AG10803 (cell line): ENCODE measurements around the gene UGT1A3.

ENCODE experiments used
- DNase-seq: peaks from one replicate; pipeline ENCODE4 v3.0.0; 2010; ENCODE audit warnings: low read depth
- H3K4me3 ChIP-seq: 2 replicates; pipeline ENCODE4 v1.5.1; 2011; ENCODE audit warnings: mild to moderate bottlenecking, low read length, control low read depth
- TF ChIP-seq, protein P1 (sequence below): conservative IDR thresholded peaks from 2 replicates; pipeline ENCODE4 v1.5.1; 2011; ENCODE audit warnings: mild to moderate bottlenecking, low read length, control low read depth, inconsistent platforms

UGT1A3 gene

DNA sequence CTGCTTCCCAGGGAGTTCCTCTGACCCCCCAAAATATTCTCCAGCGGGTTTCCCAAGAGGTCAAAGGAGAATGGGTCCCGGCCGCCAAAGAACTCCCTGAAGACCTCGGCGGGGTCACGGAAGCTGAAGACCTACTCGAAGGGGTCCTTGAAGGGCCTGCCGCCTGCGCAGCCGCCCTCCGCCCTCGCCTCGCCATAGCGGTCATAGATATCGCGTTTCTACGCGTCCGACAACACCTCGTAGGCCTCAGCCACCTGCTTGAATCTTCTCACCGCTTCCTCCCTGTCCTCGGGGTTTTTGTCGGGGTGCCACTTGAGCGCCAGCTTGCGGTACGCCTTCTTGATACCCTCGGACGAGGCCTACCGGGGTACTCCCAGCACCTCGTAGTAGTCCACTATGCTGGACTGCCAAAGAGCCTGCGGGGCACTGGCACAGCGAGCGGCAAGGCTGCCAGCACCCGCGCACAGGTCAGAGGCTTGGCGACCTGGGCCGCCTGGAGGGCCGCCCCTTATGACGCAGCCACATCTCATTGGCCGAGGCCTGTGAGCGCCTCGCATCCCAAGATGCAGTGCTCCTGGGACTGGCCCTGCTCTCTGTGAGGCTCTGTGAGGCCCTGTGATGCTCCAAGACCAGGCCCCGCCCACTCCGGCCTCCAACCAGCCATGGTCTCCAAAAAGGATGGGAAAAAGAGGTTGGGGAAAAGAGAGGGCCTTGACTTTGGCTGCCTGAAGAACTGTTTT is 26.2 kb downstream of the UGT1A3 start:
- TF ChIP-seq, protein P1, sequence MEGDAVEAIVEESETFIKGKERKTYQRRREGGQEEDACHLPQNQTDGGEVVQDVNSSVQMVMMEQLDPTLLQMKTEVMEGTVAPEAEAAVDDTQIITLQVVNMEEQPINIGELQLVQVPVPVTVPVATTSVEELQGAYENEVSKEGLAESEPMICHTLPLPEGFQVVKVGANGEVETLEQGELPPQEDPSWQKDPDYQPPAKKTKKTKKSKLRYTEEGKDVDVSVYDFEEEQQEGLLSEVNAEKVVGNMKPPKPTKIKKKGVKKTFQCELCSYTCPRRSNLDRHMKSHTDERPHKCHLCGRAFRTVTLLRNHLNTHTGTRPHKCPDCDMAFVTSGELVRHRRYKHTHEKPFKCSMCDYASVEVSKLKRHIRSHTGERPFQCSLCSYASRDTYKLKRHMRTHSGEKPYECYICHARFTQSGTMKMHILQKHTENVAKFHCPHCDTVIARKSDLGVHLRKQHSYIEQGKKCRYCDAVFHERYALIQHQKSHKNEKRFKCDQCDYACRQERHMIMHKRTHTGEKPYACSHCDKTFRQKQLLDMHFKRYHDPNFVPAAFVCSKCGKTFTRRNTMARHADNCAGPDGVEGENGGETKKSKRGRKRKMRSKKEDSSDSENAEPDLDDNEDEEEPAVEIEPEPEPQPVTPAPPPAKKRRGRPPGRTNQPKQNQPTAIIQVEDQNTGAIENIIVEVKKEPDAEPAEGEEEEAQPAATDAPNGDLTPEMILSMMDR: no peak
- DNase-seq: no peak
- no peak overlapping the region for H3K4me3 ChIP-seq

DNA sequence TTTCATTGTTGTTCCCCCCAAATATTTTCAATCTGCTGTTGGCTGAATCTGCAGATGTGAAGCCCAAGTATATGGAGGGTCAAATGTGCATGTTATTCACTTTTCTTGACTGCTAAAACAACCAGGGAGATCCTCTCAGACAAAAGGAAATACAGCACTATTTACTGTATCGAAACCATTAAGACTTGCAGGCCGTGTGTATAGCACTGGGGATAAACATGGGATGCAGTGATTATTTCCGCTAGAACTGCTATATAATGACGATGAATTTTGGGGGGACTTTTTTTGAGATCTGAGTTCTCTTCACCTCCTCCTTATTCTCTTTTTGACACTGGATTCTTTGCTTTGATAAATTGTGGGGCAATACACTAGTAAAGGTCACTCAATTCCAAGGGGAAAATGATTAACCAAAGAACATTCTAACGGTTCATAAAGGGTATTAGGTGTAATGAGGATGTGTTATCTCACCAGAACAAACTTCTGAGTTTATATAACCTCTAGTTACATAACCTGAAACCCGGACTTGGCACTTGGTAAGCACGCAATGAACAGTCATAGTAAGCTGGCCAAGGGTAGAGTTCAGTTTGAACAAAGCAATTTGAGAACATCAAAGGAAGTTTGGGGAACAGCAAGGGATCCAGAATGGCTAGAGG is 27.7 kb downstream of the UGT1A3 start:
- no peak overlapping the region for H3K4me3 ChIP-seq
- no peak for DNase-seq
- TF ChIP-seq, protein P1: no peak

DNA sequence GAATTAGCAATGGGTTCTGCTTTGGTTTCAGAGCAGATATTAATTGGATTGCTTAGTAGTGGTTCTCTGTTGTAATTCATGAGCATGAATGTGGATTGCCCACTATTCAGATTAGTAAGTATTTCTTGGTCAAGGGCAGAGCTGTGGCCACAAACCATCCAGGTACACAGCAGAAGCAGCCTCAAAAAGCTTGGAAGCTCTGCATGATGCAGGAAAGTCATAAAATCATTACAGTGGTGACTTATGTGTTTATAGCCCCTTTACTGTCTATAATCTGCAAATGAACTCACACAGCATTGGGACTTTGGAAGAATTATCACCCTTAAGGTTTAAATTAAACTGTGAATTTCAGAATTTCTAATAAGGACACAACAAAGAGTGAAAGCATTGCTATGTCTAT is 29.3 kb downstream of the UGT1A3 start:
- TF ChIP-seq, protein P1: no peak
- DNase-seq: no peak

DNA sequence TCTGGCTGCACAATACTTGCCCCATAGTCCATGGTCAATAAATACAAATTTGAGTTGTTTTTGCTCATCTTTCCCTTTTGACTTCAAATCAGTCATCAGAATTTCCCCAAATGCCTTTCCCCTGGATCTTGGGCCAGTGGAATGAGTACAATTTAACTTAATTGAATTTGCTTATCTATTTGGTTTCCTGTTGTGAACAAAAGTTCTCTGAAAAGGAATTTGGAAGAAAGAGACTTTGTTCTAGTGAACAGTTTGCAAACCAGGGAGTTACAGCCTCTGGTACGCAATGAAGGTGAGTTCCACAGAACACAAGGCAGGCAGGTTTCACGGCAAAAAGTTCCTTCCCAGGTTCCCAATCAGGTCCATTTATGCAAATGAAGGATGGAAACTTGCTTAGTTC is 30.0 kb downstream of the UGT1A3 start:
- DNase-seq: no peak
- TF ChIP-seq, protein P1: no peak
- H3K4me3 ChIP-seq: no peak overlapping the region

More for the DNA sequence above, 29.3 kb downstream of the UGT1A3 start:
- H3K4me3 ChIP-seq: no peak overlapping the region

DNA sequence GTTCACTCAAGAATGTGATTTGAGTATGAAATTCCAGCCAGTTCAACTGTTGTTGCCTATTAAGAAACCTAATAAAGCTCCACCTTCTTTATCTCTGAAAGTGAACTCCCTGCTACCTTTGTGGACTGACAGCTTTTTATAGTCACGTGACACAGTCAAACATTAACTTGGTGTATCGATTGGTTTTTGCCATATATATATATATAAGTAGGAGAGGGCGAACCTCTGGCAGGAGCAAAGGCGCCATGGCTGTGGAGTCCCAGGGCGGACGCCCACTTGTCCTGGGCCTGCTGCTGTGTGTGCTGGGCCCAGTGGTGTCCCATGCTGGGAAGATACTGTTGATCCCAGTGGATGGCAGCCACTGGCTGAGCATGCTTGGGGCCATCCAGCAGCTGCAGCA is 31.2 kb downstream of the UGT1A3 start, which contains the start of gene UGT1A1:
UGT1A1 (plus strand) TSS at position 228 of the 400 bp plus-strand sequence; CDS start at position 246, 18 bp downstream.
- no peak for DNase-seq
- no peak within 1 kb of the TSS for H3K4me3 ChIP-seq
- TF ChIP-seq, protein P1: no peak

DNA sequence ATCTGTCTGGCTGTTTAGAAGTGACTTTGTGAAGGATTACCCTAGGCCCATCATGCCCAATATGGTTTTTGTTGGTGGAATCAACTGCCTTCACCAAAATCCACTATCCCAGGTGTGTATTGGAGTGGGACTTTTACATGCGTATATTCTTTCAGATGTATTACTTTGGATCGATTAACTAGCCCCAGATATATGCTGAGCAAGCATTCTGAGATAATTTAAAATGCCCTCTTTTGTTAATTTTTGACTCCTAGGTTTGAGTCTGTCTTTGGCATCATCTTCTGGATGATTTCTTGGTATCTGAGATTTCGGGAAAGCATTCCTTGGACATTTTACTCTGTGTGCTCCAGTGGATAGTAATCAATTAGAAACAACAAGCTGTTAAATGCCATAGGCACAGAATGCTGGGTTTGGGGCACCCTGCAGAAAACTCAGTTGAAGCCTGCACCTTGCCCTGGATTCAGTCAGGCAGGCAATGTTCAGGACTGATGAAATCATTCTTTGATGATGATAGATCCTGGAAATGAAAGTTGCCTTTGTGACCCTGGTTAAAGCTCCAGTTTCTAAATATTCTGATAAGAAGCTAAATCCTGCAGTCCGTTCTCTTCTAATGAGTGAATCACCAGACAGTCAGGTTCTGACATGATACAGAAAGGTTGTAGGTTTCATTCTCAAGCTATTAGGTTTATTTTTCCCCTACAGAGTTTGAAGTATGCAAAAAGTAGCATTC is 32.4 kb downstream of the UGT1A3 start:
- no peak overlapping the region for H3K4me3 ChIP-seq
- TF ChIP-seq, protein P1: no peak
- DNase-seq: no peak

DNA sequence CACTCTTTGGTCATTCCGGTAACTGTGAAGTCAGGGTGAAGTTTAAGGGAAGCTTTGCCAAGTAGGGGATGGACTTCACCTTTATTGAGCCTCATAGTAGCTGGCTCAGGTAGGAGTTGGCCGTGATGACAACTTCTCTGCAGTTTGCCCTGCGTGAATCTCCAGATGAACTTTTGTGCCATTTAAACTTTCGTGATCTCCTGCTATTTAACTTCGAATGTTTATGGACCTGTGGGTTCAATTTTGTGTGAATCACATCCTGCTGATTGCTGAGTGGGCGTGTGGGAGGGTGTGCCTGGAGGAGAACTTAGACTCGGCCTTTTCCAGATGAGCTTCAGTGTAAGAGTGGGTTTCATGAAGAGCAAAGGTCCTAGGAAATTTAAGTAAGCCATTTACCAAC is 35.4 kb downstream of the UGT1A3 start:
- DNase-seq: peak; percentile 17
- no peak overlapping the region for H3K4me3 ChIP-seq
- TF ChIP-seq, protein P1: no peak
